Muscle of leg (tissue), 11 donors: ENCODE data around the gene NFIA. TPM values are rescaled to one million over a fixed set of nuclear protein-coding genes. Genes with fewer than 3 reads are reported as not detected.

Experiments used
- DNase-seq: peaks from one replicate; pipeline ENCODE4 v3.0.0; 2013
- H3K27ac ChIP-seq: one replicate; pipeline ENCODE4 v1.5.1; 2013; ENCODE audit warnings: mild to moderate bottlenecking, low read length, control low read depth
- H3K27me3 ChIP-seq: one replicate; pipeline ENCODE4 v1.6.1; 2013; ENCODE audit warnings: low read length; ENCODE audit not compliant: control insufficient read depth, insufficient read depth
- H3K36me3 ChIP-seq: one replicate; pipeline ENCODE4 v1.6.1; 2013; ENCODE audit warnings: low read length; ENCODE audit not compliant: control insufficient read depth, insufficient read depth
- H3K4me1 ChIP-seq: one replicate; pipeline ENCODE4 v1.6.1; 2013; ENCODE audit warnings: low read length; ENCODE audit not compliant: control insufficient read depth, insufficient read depth
- H3K4me3 ChIP-seq: one replicate; pipeline ENCODE4 v1.5.1; 2013; ENCODE audit warnings: low read length, control low read depth
- H3K9me3 ChIP-seq: replicated peaks from 2 replicates; pipeline ENCODE4 v1.6.1; 2013; ENCODE audit warnings: low read depth, low read length; ENCODE audit not compliant: control insufficient read depth
- WGBS: methylation state at CpG from one replicate; pipeline ENCODE4 v1.1.5; 2013; ENCODE audit warnings: missing lambda C conversion rate; ENCODE audit not compliant: insufficient coverage; 5-methylcytosine and 5-hydroxymethylcytosine counted together
- polyA plus RNA-seq, 8 donors: library from polyadenylated mRNA; unstranded; fragments of 120-200 nt; gene quantifications; one replicate each; pipeline versions ENCODE4 v1.2.1 to v1.2.3, GENCODE V29; 2013; ENCODE audit warnings: inconsistent platforms in 1 of 8, low replicate concordance in 1 of 8; ENCODE audit not compliant: insufficient read length in 8 of 8, insufficient read depth in 1 of 8
- total RNA-seq: library from RNA; stranded (reverse); fragments of 120-200 nt; gene quantifications from one replicate; pipeline ENCODE4 v1.2.4, GENCODE V29; 2013

The NFIA gene
- total and polyA plus RNA-seq, 9 donors = 21.6 to 41.0 (median 29.7) TPM

GRCh38 chr1:61450454-61450853 lies 368.1 kb downstream of the NFIA start:
- peak overlapping the region; percentile 93 for H3K27ac ChIP-seq
- H3K27me3 ChIP-seq = no peaks in the 10 kb centered on the region
- peaks cover 69% of the 10 kb centered on the region for H3K4me1 ChIP-seq

DNA sequence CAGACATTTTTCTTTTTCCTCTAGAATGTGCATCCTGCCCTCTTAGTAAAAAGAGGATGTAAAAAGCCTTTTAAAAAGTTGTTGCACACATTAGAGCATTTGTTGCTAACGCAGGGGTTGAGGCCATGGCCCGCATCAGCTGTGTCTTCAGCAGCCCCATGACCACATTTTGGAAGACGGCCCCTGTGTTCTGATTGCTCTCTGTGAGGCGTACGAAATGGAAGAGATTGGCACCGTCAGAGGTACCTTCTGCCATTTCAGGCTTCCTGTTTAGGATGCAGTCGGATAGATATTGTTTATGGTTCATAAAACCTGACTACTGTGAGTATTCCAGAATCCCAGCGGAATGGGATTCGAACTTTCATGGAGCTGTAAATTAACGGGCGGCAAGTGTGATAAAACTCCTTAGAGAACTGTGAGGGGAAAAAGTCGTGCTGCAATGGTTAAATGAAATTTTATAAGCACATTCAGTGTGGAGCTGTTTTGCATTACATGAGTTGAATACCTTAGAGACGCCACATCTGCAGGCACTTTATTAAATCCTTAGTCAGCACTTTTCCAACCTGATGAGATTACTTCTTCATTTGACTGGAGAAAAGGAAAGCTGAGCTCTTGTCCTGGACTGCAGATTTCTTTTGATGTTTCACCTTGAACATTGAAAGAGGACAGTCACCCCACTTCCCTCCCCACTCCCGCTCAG lies 368.7 kb downstream of the NFIA start:
- Histone ChIP-seq H3K9me3 (no peaks in the 10 kb centered on the region), H3K27me3 (no peaks in the 10 kb centered on the region), H3K4me1 (peaks cover 67% of the 10 kb centered on the region), H3K4me3 (no peak overlapping the region), H3K36me3 (peaks cover 8% of the 10 kb centered on the region), H3K27ac (peak overlapping the region; percentile 93)
- DNase-seq = peak; percentile 96
- 4% methylated on average over 9 of the region's 14 CpGs for WGBS

More at GRCh38 chr1:61450454-61450853, 368.1 kb downstream of the NFIA start:
- Histone ChIP-seq H3K36me3 (peaks cover 6% of the 10 kb centered on the region), H3K4me3 (no peak overlapping the region), H3K9me3 (no peaks in the 10 kb centered on the region)
- DNase-seq = peak; percentile 83
- WGBS = no CpG with 5 or more reads among the region's 4 CpGs

- H3K36me3 ChIP-seq = peaks cover 8% of the 10 kb centered on the region
- no peak for DNase-seq
- H3K27me3 ChIP-seq = no peaks in the 10 kb centered on the region
- no CpG with 5 or more reads among the region's 5 CpGs for WGBS
- no peaks in the 10 kb centered on the region for H3K9me3 ChIP-seq
- no peak overlapping the region for H3K4me3 ChIP-seq
- peak overlapping the region; percentile 93 for H3K27ac ChIP-seq
- peaks cover 62% of the 10 kb centered on the region for H3K4me1 ChIP-seq
Observed at GRCh38 chr1:61451572-61451968, 369.2 kb downstream of the NFIA start.

GRCh38 chr1:61452176-61453035 lies 370.0 kb downstream of the NFIA start:
- no CpG with 5 or more reads among the region's 4 CpGs for WGBS
- Histone ChIP-seq H3K27me3 (no peaks in the 10 kb centered on the region), H3K36me3 (peaks cover 8% of the 10 kb centered on the region), H3K9me3 (no peaks in the 10 kb centered on the region), H3K4me1 (peaks cover 57% of the 10 kb centered on the region), H3K27ac (peak overlapping the region; percentile 93), H3K4me3 (no peak overlapping the region)
- peak; percentile 66 for DNase-seq

- 0% methylated on average over 2 of the region's 10 CpGs for whole genome bisulfite sequencing
- no peaks in the 10 kb centered on the region for H3K9me3 ChIP-seq
- H3K4me3 ChIP-seq = no peak overlapping the region
- peaks cover 49% of the 10 kb centered on the region for H3K4me1 ChIP-seq
- H3K27ac ChIP-seq = peak overlapping the region; percentile 93
- no peaks in the 10 kb centered on the region for H3K27me3 ChIP-seq
- peak; percentile 98 for DNase-seq
- H3K36me3 ChIP-seq = peaks cover 8% of the 10 kb centered on the region
Observed at GRCh38 chr1:61453111-61453961, 371.0 kb downstream of the NFIA start.

DNA sequence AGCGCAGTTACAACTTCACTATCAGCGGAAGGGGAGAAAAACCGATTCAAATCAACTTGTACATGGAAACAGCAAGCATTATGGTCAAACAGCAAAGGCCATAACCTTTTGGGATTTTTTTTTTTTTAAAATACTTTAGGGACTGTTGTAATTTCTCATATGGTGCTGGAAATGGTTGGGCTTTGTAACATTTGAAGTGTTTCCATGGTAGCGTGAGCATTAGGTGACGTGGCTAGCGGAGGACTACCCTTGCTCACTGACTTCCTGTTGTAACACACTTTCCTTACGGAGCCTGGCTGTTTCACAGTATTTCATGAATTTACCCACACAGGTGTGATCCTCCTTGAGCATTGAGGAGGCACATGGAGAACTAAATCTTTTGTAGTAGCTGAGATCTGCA lies 373.0 kb downstream of the NFIA start:
- Histone ChIP-seq H3K4me1 (peaks cover 29% of the 10 kb centered on the region), H3K36me3 (peaks cover 8% of the 10 kb centered on the region), H3K4me3 (no peak overlapping the region), H3K27me3 (no peaks in the 10 kb centered on the region), H3K27ac (peak overlapping the region; percentile 66), H3K9me3 (no peaks in the 10 kb centered on the region)
- WGBS = 80% methylated on average over 1 of the region's 7 CpGs
- peak; percentile 79 for DNase-seq

DNA sequence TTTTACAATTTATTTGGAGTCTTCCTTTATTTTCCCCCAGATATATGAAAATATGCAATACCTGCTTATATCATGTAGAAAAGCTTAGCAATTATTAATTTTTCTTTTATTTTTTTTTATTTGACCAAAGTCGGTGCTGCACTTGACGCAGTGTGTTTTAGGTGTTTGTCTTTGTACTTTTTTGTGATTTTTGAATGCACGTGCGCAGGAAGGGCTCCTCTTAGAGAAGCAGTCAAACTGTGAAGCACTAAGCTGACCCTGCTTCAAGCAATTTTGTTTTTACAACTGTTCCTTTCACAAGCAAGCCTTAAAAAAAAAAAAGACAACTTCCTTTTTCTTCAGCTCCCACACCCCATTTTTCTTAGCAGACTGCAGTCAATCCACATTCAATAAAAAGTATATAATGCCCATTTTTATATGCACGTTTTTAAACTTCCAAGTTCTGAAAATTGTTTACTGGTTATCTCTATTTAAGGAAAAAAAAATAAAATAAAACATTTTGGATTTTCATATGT lies 375.2 kb downstream of the NFIA start:
- Histone ChIP-seq H3K27ac (no peak overlapping the region), H3K4me1 (peaks cover 14% of the 10 kb centered on the region), H3K27me3 (no peaks in the 10 kb centered on the region), H3K4me3 (no peak overlapping the region), H3K36me3 (peaks cover 12% of the 10 kb centered on the region), H3K9me3 (no peaks in the 10 kb centered on the region)
- 75% methylated on average over 2 of the region's 5 CpGs for WGBS
- no peak for DNase-seq

GRCh38 chr1:61459345-61459744 lies 377.0 kb downstream of the NFIA start:
- H3K27ac ChIP-seq = no peak overlapping the region
- H3K36me3 ChIP-seq = peaks cover 22% of the 10 kb centered on the region
- 90% methylated on average over 10 of the region's 12 CpGs for WGBS
- no peak for DNase-seq
- H3K9me3 ChIP-seq = no peaks in the 10 kb centered on the region
- no peaks in the 10 kb centered on the region for H3K27me3 ChIP-seq
- H3K4me3 ChIP-seq = no peak overlapping the region
- no peaks in the 10 kb centered on the region for H3K4me1 ChIP-seq

DNA sequence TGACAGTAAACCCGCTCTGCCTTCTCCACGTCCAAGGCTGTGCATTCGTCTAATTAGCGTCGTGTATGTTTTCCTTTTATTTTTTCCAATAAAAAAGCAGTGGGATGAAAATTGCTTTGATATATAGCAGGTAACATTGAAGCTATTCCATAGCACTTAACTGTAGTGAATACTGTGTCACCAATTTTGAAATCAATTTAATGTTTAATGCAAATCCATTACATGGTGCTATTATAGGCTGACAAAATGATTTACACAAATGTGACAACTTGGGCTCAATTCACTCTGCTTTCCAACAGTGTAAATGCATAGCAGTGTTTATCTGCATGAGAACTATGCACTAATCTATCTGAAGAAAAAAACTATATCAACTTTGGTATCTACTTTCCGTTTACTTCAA lies 377.8 kb downstream of the NFIA start:
- Histone ChIP-seq H3K4me1 (no peaks in the 10 kb centered on the region), H3K9me3 (no peaks in the 10 kb centered on the region), H3K27me3 (no peaks in the 10 kb centered on the region), H3K4me3 (no peak overlapping the region), H3K27ac (no peak overlapping the region), H3K36me3 (peaks cover 20% of the 10 kb centered on the region)
- no peak for DNase-seq
- no CpG with 5 or more reads among the region's 6 CpGs for WGBS
